GM12892 (cell line): ENCODE results near the gene OXCT1.

Experiments
- POLR2A ChIP-seq: IDR thresholded peaks from 2 replicates; pipeline ENCODE4 v1.6.1; 2011; ENCODE audit warnings: low read depth, low read length, control low read depth
- POLR2AphosphoS5 ChIP-seq: IDR thresholded peaks from 2 replicates; pipeline ENCODE4 v1.6.1; 2011; ENCODE audit warnings: low read depth, low read length, control low read depth
- TAF1 ChIP-seq: IDR thresholded peaks from 2 replicates; pipeline ENCODE4 v1.6.1; 2011; ENCODE audit warnings: low read depth, mild to moderate bottlenecking, control low read depth, low read length, borderline replicate concordance

GRCh38 chr5:41721516-41721915 lies 148.7 kb downstream of the OXCT1 start:
- no peak for TF ChIP-seq POLR2A
- no peak for TF ChIP-seq POLR2AphosphoS5
- TF ChIP-seq TAF1, result no peak
